Posterior cingulate gyrus (tissue), 11 donors: ENCODE results near the gene ZNF365.
"Not testable (repeated sequence)": the region's sequence is repeated elsewhere in the genome, so short reads cannot be mapped to it uniquely, and the experiment has no call there.

ENCODE experiments used
- DNase-seq, 10 donors: peaks; one replicate each; pipeline versions ENCODE4 v3.0.0 to v3.0.0-alpha.2; 2020 to 2021; ENCODE audit warnings: mixed read lengths in 3 of 10
- intact Hi-C: fragments of 100-400 bp; cut with DNase I; formaldehyde crosslinking; loops from one replicate; pipeline ENCODE4 v1.15.1; 2023

Gene ZNF365

GRCh38 chr10:62376071-62377025 lies 2.2 kb downstream of the ZNF365 start:
- DNase-seq = peak in 5 of 10 donors; percentile 12 to 79 (median 30)
- intact Hi-C loops = loop anchor here (10.0 kb wide), 1 partner anchor 428 kb away; the partner anchor contains the start of gene ADO

- DNase-seq = no peak
- intact Hi-C loops = loop anchor here (10.0 kb wide), 1 partner anchor 428 kb away; the partner anchor contains the start of gene ADO
Measured at GRCh38 chr10:62377026-62377415, 2.9 kb downstream of the ZNF365 start.

- DNase-seq = no peak
- intact Hi-C loops = loop anchor here (10.0 kb wide), 1 partner anchor 427 kb away; the partner anchor contains the start of gene ADO
Measured at GRCh38 chr10:62377966-62378365, 3.8 kb downstream of the ZNF365 start.

GRCh38 chr10:62378877-62379276 lies 4.7 kb downstream of the ZNF365 start:
- intact Hi-C loops = loop anchor here (10.0 kb wide), 1 partner anchor 426 kb away; the partner anchor contains the start of gene ADO
- DNase-seq = not testable (repeated sequence)

- intact Hi-C loops = loop anchor here (10.0 kb wide), 1 partner anchor 425 kb away; the partner anchor contains the start of gene ADO
- peak in 7 of 10 donors; percentile 22 to 86 (median 51) for DNase-seq
Measured at GRCh38 chr10:62379394-62379793, 5.2 kb downstream of the ZNF365 start.

GRCh38 chr10:62380016-62380415 lies 5.8 kb downstream of the ZNF365 start:
- intact Hi-C loops = no loop called here
- DNase-seq = no peak

- intact Hi-C loops = no loop called here
- DNase-seq = peak in 3 of 10 donors; percentile 14 to 82 (median 70)
Measured at GRCh38 chr10:62381385-62382102, 7.4 kb downstream of the ZNF365 start.

GRCh38 chr10:62382831-62383230 lies 8.7 kb downstream of the ZNF365 start:
- intact Hi-C loops = no loop called here
- no peak for DNase-seq

- intact Hi-C loops = no loop called here
- DNase-seq = no peak
Measured at GRCh38 chr10:62384057-62384446, 9.9 kb downstream of the ZNF365 start.

GRCh38 chr10:62384447-62385081 lies 10.4 kb downstream of the ZNF365 start:
- intact Hi-C loops = no loop called here
- DNase-seq = no peak

- intact Hi-C loops = no loop called here
Measured at GRCh38 chr10:62386356-62387320, 12.5 kb downstream of the ZNF365 start.

GRCh38 chr10:62388328-62388727 lies 14.2 kb downstream of the ZNF365 start:
- DNase-seq = peak in 7 of 10 donors; percentile 38 to 95 (median 70)
- intact Hi-C loops = no loop called here

More at GRCh38 chr10:62386356-62387320, 12.5 kb downstream of the ZNF365 start:
- no peak for DNase-seq

- intact Hi-C loops = loop anchor here (10.0 kb wide), 1 partner anchor 126 kb away; the partner anchor contains the start of gene RTKN2
Measured at GRCh38 chr10:62390497-62391176, 16.5 kb downstream of the ZNF365 start.

GRCh38 chr10:62393237-62393636 lies 19.1 kb downstream of the ZNF365 start:
- intact Hi-C loops = loop anchor here (10.0 kb wide), 1 partner anchor 128 kb away; the partner anchor contains the start of gene RTKN2
- no peak for DNase-seq

More at GRCh38 chr10:62390497-62391176, 16.5 kb downstream of the ZNF365 start:
- no peak for DNase-seq

- intact Hi-C loops = loop anchor here (10.0 kb wide), 1 partner anchor 130 kb away; the partner anchor contains the start of gene RTKN2
- no peak for DNase-seq
Measured at GRCh38 chr10:62394556-62395018, 20.4 kb downstream of the ZNF365 start.

- no peak for DNase-seq
- intact Hi-C loops = loop anchor here (10.0 kb wide), 1 partner anchor 131 kb away; the partner anchor contains the start of gene RTKN2
Measured at GRCh38 chr10:62395892-62396291, 21.7 kb downstream of the ZNF365 start.

GRCh38 chr10:62396864-62397263 lies 22.7 kb downstream of the ZNF365 start:
- peak in 1 of 10 donors; percentile 76 for DNase-seq
- intact Hi-C loops = loop anchor here (10.0 kb wide), 1 partner anchor 132 kb away; the partner anchor contains the start of gene RTKN2

- intact Hi-C loops = loop anchor here (10.0 kb wide), 1 partner anchor 134 kb away; the partner anchor contains the start of gene RTKN2
- DNase-seq = no peak
Measured at GRCh38 chr10:62399211-62399610, 25.0 kb downstream of the ZNF365 start.
